DMS153 (cell line): Measurements from ENCODE around the gene GRAMD2B.

Source experiments
- DNase-seq: peaks from one replicate; lab custom pipeline; 2025; lab: John Stamatoyannopoulos, UW

GRAMD2B gene

DNA sequence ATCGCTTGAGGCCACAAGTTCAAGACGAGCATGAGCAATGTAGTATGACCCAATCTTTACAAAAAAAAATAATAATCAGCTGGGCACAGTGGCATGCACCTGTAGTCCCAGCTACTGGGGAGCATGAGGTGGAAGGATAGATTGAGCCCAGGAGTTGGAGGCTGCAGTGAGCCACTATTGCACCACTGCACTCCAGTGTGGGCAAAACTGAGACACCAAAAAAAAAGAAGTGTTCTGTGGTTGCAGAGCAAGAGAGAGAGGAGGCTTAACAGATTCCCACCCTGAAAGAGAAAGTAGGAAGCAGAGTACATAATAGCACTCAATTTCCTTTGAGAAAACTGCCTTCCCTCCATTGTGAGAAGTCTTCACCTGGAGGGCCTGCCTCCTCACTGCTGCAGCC, 119.2 kb downstream of the GRAMD2B start:
- no peak for DNase-seq

DNA sequence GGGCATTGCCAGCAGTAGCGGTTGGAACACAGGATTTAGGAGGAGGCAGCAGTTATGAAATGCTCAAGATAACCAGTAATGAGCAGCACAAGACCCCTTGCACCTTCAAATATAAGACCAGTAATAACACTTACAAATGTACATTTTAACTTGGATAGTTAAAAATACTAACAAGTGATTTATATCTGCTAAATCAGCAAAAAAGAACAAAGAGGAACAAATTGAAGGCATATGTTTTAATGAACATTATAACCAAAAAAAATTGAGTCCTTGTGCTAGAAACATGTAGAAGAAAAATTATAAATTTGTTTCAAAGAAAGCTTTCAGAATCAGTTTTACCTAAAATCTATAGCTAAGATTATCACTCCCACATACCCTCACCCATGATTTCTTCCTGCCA, 119.8 kb downstream of the GRAMD2B start:
- DNase-seq = no peak

DNA sequence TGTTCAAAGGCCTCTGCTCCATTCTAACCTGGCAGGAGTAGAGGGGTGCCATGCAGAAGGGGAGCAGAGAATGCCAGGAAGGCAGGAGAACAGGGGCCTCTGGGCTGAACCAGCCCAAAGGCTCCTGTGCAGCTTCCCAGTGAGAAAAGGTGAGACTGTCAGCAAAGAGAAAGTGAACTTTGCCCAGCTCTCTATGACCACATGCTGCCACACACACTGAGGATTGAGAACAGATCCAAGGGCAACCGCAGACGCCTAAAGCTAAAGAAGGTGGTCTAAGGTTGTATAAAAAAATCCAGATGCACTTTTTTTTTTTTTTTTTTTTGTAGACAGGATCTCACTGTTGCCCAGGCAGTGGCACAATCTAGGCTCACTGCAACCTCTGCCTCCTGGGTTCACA, 120.5 kb downstream of the GRAMD2B start:
- DNase-seq = no peak
